ENCODE data around the gene B3GNT7.
"Not testable (repeated sequence)": the region's sequence is repeated elsewhere in the genome, so short reads cannot be mapped to it uniquely, and the experiment has no call there.

Gene B3GNT7

DNA sequence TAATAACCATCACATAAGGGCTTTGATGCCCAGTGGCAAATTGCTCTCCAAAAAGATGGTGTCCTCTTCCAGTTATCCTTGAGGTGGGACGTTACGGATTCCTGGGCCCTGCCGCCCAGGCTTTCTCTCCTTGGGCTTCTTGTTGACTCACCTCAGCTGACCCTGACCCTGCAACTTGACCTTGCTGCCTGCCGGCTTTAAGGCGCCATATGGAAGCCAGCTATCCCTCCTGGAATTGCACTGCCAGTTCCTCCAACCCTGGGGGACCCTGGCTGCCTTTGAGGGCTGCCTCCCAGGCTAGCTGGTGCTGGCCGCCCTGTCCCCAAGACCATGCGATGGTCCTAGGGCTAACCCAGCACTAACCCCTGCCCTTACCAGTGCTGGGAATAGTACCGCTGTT lies 28.3 kb upstream of the B3GNT7 start:
- no peak for DNase-seq

GRCh38 chr2:231369580-231370428 lies 25.7 kb upstream of the B3GNT7 start:
- no peak for DNase-seq

DNA sequence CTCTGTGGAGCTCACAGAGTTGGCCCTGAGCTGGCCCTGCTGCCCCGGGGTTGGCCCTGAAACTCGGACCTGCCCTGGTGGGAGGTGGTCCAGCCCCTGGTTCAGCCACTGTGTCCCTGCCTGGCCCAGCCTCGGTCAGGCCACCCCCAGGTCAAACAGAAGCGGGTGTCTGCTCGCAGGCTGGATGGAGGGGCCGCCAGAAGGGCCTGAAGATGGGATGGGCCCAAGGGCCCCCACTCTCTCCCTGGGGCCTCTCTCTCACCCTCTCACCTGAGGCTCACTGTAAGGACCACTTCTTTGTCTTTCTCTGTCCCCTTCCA lies 25.1 kb upstream of the B3GNT7 start:
- no peak for DNase-seq

DNA sequence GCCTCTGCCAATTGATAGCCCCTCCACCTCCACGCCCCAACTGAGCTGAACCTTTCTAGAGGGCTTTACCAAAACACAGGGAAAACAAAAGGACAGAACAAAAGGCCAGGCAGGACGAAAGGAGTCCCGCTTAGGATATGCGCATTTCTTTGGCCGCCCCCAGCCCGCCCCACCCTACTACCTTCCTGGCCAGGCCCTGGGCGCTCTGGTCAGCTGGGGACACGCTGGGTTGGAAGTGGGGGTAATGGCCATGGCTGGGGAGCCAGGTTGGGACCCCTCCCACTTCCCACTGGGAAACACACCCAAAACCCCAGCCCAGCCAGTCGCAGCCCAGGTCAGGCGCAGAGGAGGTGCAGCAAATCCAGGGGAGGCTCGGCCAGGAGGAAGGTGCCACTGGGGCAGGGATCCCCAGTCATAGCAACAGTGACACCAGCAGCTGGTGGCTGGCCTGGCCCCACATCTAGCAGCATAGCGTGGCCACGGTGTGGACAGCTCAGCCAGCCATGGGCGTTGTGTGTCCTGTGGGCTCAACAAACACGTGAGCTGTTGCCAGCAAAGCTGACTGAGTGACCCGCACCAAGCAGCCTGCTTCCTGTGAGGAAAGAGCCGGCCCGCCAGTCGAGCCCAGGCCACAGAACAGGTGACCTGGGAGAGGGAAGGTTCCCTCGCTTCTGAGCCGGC lies 24.6 kb upstream of the B3GNT7 start:
- no peak for DNase-seq

DNA sequence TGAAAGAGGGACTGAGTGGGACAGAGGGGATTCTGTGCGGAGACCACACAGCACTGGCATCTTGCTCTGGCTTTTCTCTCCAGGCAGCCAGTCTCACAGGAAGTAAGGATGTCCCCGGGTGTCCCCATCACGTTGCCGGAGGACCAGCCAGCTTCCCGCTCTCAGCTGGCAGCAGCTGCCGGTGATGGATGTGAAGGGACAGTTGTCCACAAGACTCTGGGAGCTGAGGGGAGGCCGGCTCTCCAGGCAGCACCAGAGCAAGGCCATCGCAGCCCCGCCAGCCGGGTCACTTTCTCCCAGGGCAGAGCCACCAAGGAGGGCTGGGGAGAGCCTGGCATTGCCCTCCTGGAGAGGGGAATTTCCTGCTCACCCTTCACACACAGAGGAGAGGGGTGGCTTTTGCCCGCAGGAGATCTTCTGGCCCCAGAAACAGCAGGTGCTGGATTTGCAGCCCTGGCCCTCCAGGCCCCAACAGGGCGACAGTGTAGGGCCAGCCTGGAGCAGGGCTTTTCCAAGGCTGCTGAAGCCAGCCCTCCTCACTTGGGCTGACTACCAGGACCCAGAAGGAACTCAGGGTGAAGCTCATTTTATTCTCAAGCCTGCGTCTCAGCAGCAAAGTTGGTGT lies 24.0 kb upstream of the B3GNT7 start:
- DNase-seq, result no peak

DNA sequence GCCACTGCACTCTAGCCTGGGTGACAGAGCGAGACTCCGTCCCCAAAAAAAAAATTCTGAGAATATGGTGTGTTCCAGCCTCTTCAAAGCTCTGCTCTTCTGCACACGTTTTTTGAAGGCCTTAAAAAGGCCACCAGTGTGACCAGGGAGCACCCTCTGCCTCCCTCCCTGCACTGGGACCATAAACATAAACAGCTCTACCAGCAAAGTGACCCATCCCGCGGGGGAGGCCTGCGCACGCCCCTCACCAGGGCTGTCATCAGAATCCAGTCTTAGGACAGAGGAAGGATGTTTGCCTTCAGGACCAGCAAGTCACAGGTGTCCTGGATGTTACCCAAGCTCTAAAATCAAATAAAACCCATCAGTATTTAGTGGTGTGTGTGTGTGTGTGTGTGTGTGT lies 23.2 kb upstream of the B3GNT7 start:
- DNase-seq, result no peak

- DNase-seq, result no peak
These were observed 22.3 kb upstream of the B3GNT7 start for GRCh38 chr2:231373184-231373583.

DNA sequence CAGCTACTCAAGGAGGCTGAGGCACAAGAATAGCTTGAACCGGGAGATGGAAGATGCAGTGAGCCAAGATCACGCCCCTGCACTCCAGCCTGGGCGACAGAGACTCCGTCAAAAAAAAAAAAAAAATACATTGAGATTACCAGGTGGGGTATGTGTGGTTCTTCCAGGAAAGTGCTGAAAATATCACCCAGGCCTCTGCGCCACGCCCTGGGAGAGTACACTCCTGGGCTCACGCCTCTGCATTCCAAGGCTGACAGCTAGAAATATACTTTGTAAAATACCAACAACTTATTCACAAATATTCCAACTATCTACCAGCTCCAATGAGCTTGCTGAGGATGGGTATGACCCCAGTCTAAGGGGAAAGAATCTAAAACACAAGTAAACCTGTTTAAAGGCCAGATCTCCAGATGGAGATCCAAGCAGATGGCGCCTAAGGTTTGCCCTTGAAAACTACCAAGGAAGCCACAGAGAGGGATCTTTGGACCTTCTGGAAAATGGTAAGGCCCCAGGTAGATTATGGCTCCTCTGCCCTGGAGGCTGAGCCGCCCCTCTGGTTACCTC lies 21.6 kb upstream of the B3GNT7 start:
- no peak for DNase-seq

DNA sequence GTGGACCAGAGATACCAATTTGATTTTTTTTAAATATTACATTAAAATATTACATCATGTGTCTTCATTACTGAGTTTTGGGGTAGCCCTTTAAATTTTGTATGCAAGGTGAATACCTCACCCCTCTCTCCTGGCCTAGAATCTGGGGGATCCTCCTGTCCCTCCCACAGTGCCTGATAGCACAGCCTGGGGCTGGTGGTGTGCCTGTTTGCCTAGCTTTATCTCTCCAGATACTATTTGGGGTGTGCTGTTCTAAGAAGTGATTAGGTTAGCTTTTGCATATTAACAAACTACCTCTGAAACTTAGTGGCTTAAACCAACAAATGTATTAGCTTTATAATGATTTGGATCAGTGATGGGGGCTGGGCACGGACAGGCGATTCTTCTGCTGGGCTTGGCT lies 20.7 kb upstream of the B3GNT7 start:
- DNase-seq, result no peak

DNA sequence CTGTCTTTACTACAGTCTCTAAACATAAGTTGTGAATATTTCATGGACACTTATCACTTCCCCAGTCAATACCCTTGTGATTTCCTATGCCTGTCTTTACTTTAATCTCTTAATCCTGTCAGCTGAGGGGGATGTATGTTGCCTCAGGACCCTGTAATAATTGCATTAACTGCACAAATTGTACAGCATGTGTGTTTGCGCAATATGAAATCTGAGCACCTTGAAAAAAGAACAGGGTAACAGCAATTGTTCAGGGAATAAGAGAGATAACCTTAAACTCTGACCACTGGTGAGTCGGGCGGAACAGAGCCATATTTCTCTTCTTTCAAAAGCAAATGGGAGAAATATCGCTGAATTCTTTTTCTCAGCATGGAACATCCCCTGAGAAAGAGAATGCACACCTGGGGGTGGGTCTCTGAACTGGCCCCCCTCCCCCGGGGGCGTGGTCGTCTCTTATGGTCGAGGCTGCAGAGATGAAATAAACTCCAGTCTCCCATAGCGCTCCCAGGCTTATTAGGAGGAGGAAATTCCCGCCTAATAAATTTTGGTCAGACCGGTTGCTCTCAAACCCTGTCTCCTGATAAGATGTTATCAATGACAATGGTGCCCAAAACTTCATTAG lies 19.4 kb upstream of the B3GNT7 start:
- not testable (repeated sequence) for DNase-seq

DNA sequence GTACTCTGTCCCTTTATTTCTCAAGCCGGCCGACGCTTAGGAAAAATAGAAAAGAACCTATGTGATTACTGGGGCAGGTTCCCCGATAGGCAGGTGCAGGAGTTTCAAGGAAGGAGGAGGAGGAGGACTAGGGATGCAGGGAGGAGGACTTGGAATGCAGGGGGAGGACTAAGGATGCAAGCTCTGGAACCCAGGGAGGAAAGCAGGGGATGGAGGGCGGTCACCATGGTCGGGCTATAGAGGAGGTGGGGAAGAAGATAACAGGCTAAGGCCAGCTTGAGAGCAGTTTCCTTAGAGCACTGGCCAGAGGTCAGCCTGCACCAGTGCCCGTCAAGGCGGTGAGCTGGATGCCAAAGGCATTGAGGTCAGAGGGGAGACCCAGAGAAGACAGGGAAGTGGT lies 18.7 kb upstream of the B3GNT7 start:
- DNase-seq, result no peak

- no peak for DNase-seq
These were observed 17.3 kb upstream of the B3GNT7 start for GRCh38 chr2:231378026-231378722.

DNA sequence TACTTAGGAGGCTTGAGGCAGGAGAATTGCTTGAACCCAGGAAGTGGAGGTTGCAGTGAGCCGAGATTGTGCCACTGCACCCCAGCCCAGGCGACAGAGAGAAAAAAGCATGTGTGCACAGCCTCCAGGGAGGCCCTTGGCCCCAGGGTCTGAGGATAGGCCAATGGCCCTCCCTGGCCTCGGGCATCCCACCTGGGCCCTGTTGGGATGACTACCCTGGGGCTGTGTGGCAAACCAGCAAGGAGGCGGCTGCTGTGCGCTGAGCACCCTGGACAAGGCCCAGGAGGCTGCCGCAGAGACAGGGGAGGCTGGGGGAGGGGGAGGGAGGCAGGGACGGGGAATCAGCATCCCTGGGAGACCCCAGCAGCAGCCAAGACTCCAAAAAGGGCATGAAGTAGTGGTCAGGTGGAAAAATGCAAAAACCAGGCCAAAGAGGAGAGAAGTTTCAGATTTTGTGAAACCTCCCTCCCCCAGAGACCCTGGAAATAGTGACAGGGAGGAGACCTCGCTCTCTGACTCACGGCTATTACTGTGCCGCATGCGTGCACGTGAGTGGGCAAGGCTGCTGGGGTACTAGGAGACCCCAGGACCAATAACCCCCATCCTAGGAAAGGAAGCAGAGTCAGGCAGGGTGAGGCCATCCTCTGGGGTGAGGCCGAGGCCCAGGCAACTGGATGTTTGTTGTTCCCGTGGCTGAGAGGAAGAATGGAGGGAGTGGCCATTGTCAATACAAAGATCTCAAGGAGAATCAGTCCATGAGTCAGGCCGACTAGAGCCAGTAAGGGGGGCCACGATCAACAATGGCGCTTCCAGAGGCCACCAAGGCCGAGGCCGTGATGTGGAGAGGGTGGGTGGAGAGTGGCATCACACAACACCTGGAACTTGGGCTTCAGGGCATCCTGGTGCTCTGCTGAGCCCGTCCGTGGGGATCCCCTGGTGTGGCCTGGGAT lies 16.0 kb upstream of the B3GNT7 start:
- DNase-seq, result no peak

DNA sequence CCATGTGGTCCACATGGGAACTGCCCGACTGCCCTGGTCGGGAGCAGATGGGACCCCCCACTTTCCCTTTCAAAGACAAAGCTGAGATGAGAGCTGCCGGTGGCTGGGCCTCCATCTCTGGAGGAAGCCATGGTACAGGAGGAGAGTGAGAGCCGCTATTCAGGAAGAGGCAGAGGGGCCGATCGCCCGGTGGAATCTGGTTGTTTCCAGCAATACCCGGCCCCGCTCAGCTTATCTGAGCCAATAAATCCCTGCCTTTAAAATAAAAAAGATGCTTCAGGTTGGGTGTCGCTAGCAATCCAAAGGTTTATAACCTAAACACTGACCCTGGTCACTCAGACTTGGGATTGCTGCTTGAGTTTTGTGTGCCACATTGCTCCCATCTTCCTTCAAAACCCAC lies 15.2 kb upstream of the B3GNT7 start:
- DNase-seq, result no peak

DNA sequence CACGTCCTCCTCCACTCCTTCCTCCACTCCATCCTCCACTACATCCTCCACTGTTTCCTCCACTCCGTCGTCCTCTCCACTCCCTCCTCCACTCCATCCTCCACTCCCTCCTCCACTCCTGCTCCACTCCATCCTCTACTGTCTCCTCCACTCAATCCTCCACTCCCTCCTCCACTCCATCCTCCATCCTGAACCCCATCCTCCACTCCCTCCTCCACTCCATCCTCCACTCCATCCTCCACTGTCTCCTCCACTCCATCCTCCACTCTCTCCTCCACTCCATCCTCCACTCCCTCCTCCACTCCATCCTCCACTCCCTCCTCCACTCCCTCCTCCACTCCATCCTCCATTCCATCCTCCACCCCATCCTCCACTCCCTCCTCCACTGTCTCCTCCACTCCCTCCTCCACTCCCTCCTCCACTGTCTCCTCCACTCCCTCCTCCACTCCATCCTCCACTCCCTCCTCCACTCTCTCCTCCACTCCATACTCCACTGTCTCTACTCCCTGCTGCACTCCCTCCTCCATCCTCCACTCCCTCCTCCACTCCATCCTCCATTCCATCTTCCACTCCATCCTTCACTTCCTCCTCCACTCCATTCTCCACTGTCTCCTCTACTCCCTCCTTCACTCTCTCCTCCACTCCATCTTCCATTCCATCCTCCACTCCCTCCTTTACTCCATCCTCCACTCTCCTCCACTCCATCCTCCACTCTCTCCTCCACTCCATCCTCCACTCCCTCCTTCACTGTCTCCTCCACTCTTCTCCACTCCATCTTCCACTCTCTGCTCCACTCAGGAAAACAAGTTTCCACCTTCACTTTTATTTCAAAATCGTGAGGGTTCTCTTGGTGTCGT lies 14.3 kb upstream of the B3GNT7 start:
- no peak for DNase-seq

DNA sequence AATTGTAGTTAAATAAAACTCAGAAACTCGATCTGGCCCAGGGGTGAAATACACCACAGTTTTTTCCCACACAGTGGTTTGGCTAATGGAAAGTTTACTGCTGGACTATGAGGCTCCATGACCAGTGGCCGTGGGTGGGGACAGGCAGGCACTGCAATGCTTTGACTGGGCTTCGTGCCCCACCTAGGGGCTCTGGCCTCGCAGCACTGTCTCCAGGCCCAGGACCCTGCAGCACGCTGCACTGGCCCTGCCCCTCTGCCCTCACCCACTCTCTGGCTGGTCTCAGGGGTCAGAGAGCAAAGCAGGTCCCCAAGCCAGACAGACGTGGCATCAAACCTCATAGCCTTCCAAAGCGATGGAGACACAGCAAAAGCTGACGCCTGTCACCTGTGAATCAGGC lies 13.4 kb upstream of the B3GNT7 start:
- DNase-seq, result no peak

DNA sequence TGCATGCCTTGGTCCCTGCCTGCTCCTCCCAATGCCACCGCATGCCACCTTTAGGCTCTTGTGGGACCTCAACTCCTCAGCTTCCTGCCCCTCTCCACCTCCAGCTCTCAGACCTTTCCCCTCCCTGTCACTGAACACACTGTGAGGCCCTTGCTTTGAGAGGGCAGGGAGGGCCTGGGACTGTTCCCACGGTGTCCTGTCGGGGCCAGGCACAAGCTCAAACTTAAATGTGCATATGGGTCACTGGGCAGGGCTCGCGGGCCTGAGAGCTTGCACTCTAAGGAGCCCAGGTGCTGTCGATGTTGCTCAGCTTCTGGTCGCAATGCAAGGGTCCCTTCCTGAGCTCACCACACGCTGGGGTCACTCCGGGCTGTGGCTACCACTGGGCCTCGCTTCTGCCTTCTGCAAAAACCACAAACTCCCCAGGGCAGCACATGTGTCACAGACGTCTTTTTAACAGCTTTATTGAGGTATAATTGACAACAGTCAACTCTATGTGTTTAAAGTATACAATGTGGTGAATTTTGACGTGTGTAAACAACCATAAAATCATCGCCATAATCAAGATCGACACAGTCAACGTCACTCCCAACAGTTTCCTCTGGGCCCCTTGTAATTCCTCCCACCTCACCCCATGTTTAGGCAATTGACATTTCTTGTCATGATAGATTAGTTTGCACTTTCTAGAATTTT lies 11.9 kb upstream of the B3GNT7 start:
- DNase-seq, result no peak

DNA sequence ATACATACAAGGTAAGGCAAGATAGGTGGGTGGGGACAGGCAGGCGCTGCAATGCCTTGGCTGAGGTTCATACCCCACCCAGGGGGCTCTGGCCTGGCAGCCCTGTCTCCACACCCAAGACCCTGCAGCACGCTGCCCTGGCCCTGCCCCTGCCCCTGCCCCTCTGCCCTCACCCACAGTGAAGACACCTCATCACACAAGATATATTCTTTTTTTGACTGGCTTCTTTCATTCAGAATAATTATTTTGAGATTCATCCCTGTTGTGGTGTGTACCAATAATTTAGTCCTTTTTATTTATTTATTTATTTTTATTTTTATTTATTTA lies 11.4 kb upstream of the B3GNT7 start:
- no peak for DNase-seq

DNA sequence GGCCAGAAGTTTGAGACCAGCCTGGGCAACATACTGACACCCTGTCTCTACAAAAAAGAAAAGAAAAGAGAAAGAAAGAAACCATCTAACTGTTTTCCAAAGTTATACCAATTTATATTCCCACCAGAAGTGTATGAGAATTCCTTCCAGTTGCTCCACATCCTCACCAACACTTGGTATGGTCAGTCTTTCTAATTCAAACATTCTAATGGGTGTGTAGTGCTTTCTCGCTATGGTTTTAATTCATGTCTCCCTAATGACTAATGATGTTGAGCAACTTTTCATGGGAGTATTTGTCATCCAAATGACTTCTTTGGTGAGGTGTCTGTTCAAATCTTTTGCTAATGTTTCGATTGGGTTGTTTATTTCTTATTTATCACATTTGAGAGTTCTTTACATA lies 10.5 kb upstream of the B3GNT7 start:
- no peak for DNase-seq

- no peak for DNase-seq
These were observed 10.1 kb upstream of the B3GNT7 start for GRCh38 chr2:231385429-231385828.

All from activated gamma-delta T cell treated with Interleukin-2 at 50 U/mL for 16 hours (primary cell).